ENCODE data around the gene KMT5C. TPM values are rescaled to one million over a fixed set of nuclear protein-coding genes. Genes with fewer than 3 reads are reported as not detected.

Gene KMT5C
- polyA plus RNA-seq, 1 donor = 24.4 TPM

DNA sequence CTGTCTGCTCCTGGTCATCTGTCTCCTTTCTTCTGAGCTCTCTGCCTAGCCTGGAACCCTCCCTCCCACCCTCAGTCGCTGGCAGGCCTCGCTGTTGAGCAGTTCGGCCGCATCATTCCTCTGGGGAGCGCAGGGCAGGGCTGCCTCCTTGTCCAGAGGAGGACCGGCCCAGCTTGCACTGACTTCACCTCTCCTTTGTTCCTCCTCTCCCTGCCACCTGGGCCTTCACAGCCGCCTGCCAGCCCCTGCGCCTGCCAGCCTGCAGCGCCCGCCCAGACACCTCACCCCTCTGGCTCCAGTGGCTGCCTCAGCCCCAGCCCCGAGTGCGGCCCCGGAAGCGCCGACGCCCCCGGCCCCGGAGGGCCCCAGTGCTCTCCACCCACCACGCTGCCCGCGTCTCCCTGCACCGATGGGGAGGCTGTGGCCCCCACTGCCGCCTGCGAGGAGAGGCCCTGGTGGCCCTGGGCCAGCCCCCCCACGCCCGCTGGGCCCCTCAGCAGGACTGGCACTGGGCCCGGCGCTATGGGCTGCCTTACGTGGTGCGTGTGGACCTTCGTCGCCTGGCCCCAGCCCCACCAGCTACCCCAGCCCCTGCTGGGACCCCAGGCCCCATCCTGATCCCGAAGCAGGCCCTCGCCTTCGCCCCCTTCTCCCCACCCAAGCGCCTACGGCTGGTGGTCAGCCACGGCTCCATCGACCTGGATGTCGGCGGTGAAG, 7.2 kb downstream of the KMT5C start:
- no peak for DNase-seq

GRCh38 chr19:55347442-55348009, 7.8 kb downstream of the KMT5C start:
- no peak for DNase-seq

GRCh38 chr19:55348317-55349034, 8.8 kb downstream of the KMT5C start:
- peak; percentile 55 for DNase-seq

GRCh38 chr19:55350620-55351315, 11.1 kb downstream of the KMT5C start:
- no peak for DNase-seq

- DNase-seq = no peak
These were observed 12.4 kb downstream of the KMT5C start for GRCh38 chr19:55352040-55352439.

DNA sequence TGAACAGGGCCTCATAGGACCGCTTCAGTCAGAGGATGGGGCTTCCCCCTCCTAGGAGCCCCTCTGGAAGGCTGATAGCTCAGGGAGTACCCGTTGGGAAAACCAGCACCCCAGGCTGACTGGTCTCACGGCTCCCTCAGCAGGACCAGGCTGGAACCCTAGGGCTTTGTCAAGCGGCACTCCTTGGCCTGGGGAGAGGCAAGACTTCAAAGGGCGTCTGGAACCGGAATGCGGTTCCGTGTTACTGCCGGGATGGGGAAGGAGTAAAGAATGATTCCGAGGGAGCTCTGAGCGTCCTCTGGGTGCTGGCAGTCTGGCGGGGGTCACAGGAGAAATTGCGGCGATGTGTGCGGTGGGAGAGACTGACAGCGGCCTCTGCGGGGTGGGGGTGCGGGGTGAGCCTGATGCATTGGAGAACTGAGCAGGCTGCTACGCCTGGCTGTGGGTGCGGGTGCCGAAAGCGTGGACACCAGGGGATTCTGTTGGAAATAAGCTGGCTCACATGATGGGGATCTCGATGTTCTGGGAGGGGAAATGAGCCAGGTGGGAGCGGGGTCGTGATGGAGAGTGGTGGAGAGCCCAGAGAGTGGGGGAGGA, 13.0 kb downstream of the KMT5C start:
- no peak for DNase-seq

DNA sequence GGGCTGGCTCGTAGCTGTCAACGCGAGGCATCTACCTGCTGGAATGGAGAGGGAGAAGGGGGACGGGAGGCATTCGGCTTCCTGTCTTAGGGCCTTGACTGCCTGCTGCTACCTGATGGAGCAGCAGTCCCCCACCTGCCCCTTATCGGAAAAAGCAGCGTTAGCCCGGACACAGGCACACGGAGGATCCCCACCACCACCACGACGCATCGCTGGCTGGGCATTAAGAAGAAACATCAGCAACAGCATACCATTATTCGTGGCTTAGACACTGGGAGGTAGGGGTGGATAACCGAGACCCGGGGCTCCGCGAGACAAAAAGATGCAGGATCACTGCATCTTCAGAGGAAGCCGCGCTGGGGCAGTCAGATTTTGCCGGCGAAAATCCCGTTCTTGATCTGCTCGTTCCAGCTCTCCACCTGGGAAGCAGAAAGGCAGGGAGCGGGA, 13.7 kb downstream of the KMT5C start:
- no peak for DNase-seq

GRCh38 chr19:55353803-55354697, 14.4 kb downstream of the KMT5C start:
- no peak for DNase-seq

GRCh38 chr19:55354698-55355212, 15.1 kb downstream of the KMT5C start, which contains the start of gene COX6B2:
COX6B2 (minus strand) TSS chr19:55354719; CDS start chr19:55354521, 198 bp downstream.
- no peak for DNase-seq

DNA sequence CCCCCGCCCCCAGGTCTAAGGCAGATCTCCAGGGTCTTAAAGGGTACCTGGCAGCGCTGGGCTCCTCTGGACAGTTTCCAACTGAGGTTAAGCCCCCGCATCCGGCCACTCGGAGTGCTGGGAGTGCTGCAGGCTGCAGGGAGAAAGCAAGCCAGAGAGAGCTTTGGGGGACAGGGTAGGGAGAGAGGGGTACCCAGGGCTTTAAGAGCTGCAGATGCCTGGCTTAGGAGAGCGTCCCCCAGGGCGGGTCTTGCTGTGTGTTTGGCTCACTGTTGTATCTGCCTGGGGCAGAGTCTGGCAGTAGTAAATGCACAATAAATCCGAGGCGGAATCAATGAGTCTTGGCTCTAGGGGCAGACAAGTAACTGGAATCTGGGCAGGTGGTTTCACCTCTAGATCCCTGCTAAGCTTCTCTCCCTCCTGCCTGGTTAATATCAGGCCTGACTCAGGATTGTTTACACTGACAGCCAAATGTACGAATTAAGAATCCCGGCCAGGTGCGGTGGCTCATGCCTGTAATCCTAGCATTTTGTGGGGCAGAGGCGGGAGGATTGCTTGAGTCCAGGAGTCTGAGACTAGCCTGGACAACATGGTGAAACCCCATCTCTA, 15.6 kb downstream of the KMT5C start:
- no peak for DNase-seq

DNA sequence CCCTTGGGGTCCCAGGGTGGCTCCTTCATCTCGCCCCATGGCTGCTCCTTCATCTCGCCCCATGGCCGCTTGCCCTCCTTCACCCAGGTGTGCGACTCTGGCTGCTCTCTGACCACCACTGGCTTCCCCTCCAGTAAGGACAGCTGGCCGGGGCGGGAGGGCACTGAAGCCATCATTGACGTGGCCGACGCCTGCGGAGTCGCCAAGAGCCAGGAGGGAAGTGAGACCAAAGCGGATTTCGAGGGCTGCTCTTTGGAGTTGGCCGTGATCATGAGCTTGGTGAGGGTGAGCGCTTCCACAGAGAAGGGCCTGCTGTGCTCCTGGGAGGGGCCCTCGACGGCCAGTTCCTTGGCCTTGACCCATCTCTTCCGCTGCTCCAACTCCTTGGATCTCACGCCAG, 18.8 kb downstream of the KMT5C start:
- DNase-seq = no peak

DNA sequence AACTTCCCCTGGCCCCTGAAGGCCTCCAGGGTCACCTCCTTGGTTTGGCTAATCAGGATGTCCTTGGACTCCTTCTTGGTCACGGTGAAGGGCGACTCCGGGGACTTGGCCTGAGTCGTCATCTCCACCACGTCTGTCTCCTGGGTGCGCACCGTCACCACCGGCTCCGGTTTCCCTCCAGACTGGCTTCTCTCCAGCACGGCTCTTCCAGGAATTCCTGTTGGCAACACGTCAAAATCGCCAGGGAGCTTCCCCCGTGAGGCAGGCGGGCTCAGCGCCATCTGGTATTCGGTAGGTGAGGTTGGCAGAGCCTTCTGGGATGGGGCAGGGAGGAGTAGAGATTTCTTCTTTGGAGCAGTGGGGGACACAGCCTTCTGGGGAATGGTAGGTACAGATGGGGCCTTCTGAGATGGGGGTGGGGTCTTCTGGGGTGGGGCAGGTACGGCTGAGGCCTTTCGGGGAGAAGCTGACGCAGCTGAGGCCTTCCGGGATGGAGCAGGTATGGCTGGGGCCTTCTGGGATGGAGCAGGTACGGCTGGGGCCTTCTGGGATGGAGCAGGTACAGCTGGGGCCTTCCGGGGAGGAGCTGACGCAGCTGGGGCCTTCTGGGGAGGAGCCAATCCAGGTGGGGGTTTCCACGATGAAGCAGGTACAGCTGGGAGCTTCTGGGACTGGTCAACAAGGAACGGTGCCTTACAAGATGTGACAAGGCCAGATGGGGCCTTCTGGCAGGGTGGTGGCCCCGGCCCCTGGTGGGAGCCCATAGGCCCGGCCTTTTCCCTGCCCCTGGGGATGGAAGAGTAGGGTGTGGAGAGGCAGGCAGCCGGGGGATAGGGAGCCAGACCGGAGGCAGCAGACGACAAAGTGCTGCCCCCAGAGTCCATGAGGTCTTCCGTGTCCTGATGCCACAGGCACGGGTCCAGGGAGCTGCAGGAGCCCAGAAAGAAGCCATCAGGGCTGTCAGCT, 19.6 kb downstream of the KMT5C start:
- DNase-seq = no peak

DNA sequence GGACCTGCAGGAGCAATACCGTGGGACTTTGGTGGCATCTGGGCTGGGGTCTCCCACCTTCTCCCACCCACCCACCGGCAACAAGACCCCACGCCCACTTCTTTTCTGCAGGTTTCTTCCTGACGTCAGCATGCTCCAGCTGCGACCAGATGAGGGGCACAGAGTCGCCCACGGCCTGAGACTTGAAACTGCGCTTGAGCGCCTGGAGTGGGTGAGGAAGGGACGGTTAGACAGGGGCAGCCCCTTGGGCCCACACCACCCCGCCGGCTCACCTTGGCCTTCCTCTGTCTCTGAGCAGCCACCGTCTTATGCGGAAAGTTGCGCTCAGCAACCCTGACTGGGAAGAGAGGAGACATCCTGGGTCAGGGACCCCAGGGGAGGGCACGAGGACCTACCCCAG, 21.2 kb downstream of the KMT5C start:
- no peak for DNase-seq

DNA sequence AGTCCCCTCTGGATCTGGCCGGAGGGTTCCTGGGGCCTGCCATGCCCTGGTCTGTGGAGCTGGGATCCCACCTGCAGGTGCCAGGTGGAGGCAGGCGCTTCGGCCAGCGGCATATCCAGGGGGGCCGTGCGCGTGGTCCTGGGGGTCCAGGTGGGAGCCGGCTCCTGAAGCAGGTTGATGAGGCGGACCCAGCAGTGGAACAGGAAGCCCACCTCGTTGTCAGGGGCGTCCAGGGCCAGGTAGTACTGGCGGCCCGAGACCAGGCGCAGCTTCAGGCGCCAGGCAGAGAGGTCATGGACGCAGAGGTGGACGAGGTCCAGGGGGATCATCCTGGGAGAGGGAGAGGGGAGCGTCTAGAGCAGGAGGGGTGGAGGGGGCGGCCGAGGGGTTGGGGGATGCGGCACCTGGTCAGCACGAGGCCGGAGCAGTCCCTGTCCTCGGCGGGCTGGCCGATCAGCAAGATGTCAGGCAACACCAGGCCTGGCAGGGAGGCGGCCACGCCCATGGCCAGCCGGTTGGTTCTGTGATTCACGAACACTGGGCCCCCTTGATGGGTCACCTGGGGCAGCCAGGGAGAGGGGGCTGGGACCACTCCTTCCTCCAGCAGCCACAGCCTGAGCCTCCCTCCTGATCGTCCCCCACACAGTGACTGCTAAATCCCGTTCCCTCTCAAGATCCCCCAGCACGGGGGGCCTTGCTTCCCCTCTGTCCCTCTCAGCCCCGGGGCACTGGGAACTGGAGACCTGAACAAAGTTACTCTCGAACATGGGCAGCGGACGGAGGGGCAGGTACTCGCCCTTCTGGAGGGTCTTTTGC, 22.7 kb downstream of the KMT5C start:
- DNase-seq = no peak

GRCh38 chr19:55362990-55363716, 23.5 kb downstream of the KMT5C start, which contains the start of gene GARIN5B:
GARIN5B (minus strand) TSS chr19:55363260; CDS start chr19:55363066, 194 bp downstream.
- no peak for DNase-seq

DNA sequence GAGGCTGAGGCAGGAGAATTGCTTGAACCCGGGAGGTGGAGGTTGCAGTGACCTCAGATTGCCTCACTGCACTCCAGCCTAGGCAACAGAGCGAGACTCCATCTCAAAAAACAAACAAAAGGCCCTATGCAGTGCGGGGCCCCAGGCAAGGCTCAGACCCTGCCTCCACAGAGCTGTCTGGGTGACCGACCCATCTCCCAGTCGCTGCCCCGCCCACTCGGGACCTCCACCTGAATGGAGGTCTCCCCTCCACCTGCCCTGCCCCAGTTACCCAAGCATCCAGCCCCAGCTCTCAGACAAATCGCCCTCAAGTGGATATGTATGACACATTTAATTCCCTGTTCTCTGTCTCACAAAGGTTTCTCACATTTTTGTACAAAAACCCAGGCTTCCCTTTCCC, 25.6 kb downstream of the KMT5C start:
- DNase-seq = no peak

DNA sequence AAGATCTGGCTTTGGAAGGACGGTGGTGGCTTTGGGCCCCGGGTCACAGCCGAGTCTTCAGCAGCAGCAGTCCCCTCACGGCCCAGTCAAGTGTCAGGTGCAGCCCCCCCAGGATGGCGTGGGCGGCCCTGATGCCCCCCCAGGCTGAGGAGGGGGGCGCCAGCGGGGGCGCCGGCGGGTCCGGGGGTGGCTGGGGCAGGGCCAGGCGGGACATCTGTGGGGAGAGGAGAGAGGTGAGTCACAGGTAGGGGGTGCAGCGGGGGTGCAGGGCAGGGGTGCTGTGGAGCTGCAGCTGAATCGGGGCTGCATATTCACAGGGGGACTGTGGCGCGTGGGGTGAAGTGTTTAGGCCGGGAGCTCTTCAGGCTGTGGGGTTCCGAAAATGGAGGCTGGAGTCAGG, 26.3 kb downstream of the KMT5C start:
- no peak for DNase-seq
